Gastrocnemius medialis (tissue), 4 donors: Measurements from ENCODE around the gene SIGLEC11. TPM values are rescaled to one million over a fixed set of nuclear protein-coding genes. Genes with fewer than 3 reads are reported as not detected.

ENCODE experiments used
- ATAC-seq, 2 donors: fragments of 150-250 bp; one replicate each; pipeline ENCODE4 v1.9.1; 2016
- DNase-seq, 2 donors: peaks; one replicate each; pipeline ENCODE4 v3.0.0-alpha.2; 2019
- H3K27ac ChIP-seq, 4 donors: fragments of 200-600 bp; sonication (generic); 1 replicate in 1 of 4; 2 replicates in 3 of 4; pipeline ENCODE4 v1.5.1; 2016 to 2018; ENCODE audit warnings: mild to moderate bottlenecking in 2 of 4, moderate library complexity in 1 of 4
- H3K27me3 ChIP-seq, 3 donors: fragments of 200-600 bp; sonication (generic) in 2 of 3; 1 replicate in 1 of 3; 2 replicates in 2 of 3; pipeline versions ENCODE4 v1.5.1 to v1.6.0; 2016 to 2019; ENCODE audit warnings: mild to moderate bottlenecking in 1 of 3, moderate library complexity in 1 of 3
- H3K36me3 ChIP-seq, 2 donors: fragments of 200-600 bp; sonication (generic) in 1 of 2; one replicate each; pipeline ENCODE4 v1.5.1; 2017 to 2018
- H3K4me1 ChIP-seq, 2 donors: fragments of 200-600 bp; sonication (generic) in 1 of 2; one replicate each; pipeline ENCODE4 v1.5.1; 2016 to 2017; ENCODE audit warnings: mild to moderate bottlenecking in 2 of 2
- H3K4me3 ChIP-seq, 4 donors: fragments of 200-600 bp; sonication (generic) in 3 of 4; 1 replicate in 1 of 4; 2 replicates in 3 of 4; pipeline ENCODE4 v1.5.1; 2016 to 2019; ENCODE audit warnings: mild to moderate bottlenecking in 2 of 4
- H3K9me3 ChIP-seq, 3 donors: fragments of 200-600 bp; sonication (generic) in 2 of 3; 1 replicate in 1 of 3; 2 replicates in 2 of 3; pipeline ENCODE4 v1.5.1; 2016 to 2019
- CTCF ChIP-seq, 5 experiments: fragments of 450-650 bp in 3 of 5; fragments of 200-600 bp in 2 of 5; sonication (generic) in 2 of 5; IDR thresholded peaks in 4 of 5; conservative IDR thresholded peaks in 1 of 5; 1 replicate in 4 of 5; 2 replicates in 1 of 5; pipeline ENCODE4 v1.5.1; 2016 to 2019; ENCODE audit warnings: antibody characterized with exemption in 5 of 5, mild to moderate bottlenecking in 3 of 5, moderate library complexity in 3 of 5
- POLR2A ChIP-seq, 2 donors: fragments of 450-650 bp; IDR thresholded peaks; one replicate each; pipeline ENCODE4 v1.6.1; 2017; ENCODE audit warnings: antibody characterized with exemption in 2 of 2, mild to moderate bottlenecking in 2 of 2, moderate library complexity in 2 of 2
- in situ Hi-C, 4 donors: fragments of 200-750 bp; cut with MboI; loops; one replicate each; pipeline versions ENCODE4 v1.15.0 to v1.8.0; 2017; ENCODE audit warnings: low sequenced_read_pairs in 4 of 4
- intact Hi-C: fragments of 100-400 bp; cut with DNase I; formaldehyde crosslinking; loops from one replicate; pipeline ENCODE4 v1.15.1; 2023; ENCODE audit warnings: low total_unique reads
- total RNA-seq, 4 donors: library from RNA; depleted of rRNA; stranded (reverse); fragments of >200 nt; gene quantifications; one replicate each; pipeline versions ENCODE4 v1.1.0 to v1.2.3, GENCODE V29; 2016

Gene SIGLEC11
- total RNA-seq, 4 donors from 2014 or later, result 0.15 to 0.42 (median 0.25) TPM; not detected in 1

GRCh38 chr19:49988433-49988832 lies 27.5 kb upstream of the SIGLEC11 start:
- no peak overlapping the region for H3K27ac ChIP-seq
- no peaks in the 10 kb centered on the region for H3K4me1 ChIP-seq
- ATAC-seq, result no peak
- peaks cover 3 to 83% of the 10 kb centered on the region in 2 donors for H3K36me3 ChIP-seq
- no peaks in the 10 kb centered on the region for H3K9me3 ChIP-seq
- no peaks in the 10 kb centered on the region for H3K27me3 ChIP-seq
- H3K4me3 ChIP-seq, result no peak overlapping the region
- no peak for DNase-seq
- in situ Hi-C loops (no loop called here), intact Hi-C loops (no loop called here)
- TF ChIP-seq CTCF (IDR thresholded peaks at IDR 0.05 in 4 of 5, conservative IDR thresholded peaks at IDR 0.05 in 1 of 5), result no peak
- no peak for TF ChIP-seq POLR2A (IDR thresholded peaks at IDR 0.05)

GRCh38 chr19:49988007-49988406 lies 27.0 kb upstream of the SIGLEC11 start:
- in situ Hi-C loops, result no loop called here
- no peak for TF ChIP-seq POLR2A (IDR thresholded peaks at IDR 0.05)
- TF ChIP-seq CTCF (IDR thresholded peaks at IDR 0.05 in 4 of 5, conservative IDR thresholded peaks at IDR 0.05 in 1 of 5), result no peak
- no peaks in the 10 kb centered on the region for H3K4me1 ChIP-seq

GRCh38 chr19:49987159-49987698 lies 26.3 kb upstream of the SIGLEC11 start:
- H3K27me3 ChIP-seq, result no peaks in the 10 kb centered on the region
- DNase-seq (peak; percentile 51 to 56), ATAC-seq (peak; percentile 39)
- peaks cover 3 to 71% of the 10 kb centered on the region in 2 donors for H3K36me3 ChIP-seq
- TF ChIP-seq CTCF (IDR thresholded peaks at IDR 0.05 in 4 of 5, conservative IDR thresholded peaks at IDR 0.05 in 1 of 5) (peak in 1 of 5 experiments; percentile 8), POLR2A (IDR thresholded peaks at IDR 0.05) (no peak)
- in situ Hi-C loops, result no loop called here
- no peak overlapping the region for H3K4me3 ChIP-seq
- H3K4me1 ChIP-seq, result no peaks in the 10 kb centered on the region
- no peaks in the 10 kb centered on the region for H3K9me3 ChIP-seq
- no peak overlapping the region for H3K27ac ChIP-seq
- intact Hi-C loops, result no loop called here

More at GRCh38 chr19:49988007-49988406, 27.0 kb upstream of the SIGLEC11 start:
- intact Hi-C loops, result no loop called here
- H3K36me3 ChIP-seq, result peaks cover 3 to 79% of the 10 kb centered on the region in 2 donors
- H3K27me3 ChIP-seq, result no peaks in the 10 kb centered on the region
- H3K9me3 ChIP-seq, result no peaks in the 10 kb centered on the region
- no peak overlapping the region for H3K4me3 ChIP-seq
- ATAC-seq (no peak), DNase-seq (no peak)
- no peak overlapping the region for H3K27ac ChIP-seq

- ATAC-seq (no peak), DNase-seq (no peak)
- no peaks in the 10 kb centered on the region for H3K27me3 ChIP-seq
- in situ Hi-C loops, result no loop called here
- intact Hi-C loops, result no loop called here
- H3K4me1 ChIP-seq, result no peaks in the 10 kb centered on the region
- H3K27ac ChIP-seq, result no peak overlapping the region
- peaks cover 0 to 62% of the 10 kb centered on the region in 2 donors for H3K36me3 ChIP-seq
- no peak for TF ChIP-seq POLR2A (IDR thresholded peaks at IDR 0.05)
- TF ChIP-seq CTCF (IDR thresholded peaks at IDR 0.05 in 4 of 5, conservative IDR thresholded peaks at IDR 0.05 in 1 of 5), result no peak
- H3K4me3 ChIP-seq, result no peak overlapping the region
- no peaks in the 10 kb centered on the region for H3K9me3 ChIP-seq
Measured at GRCh38 chr19:49986354-49986753, 25.4 kb upstream of the SIGLEC11 start.

- H3K27ac ChIP-seq, result no peak overlapping the region
- intact Hi-C loops, result no loop called here
- in situ Hi-C loops, result no loop called here
- H3K27me3 ChIP-seq, result no peaks in the 10 kb centered on the region
- no peaks in the 10 kb centered on the region for H3K4me1 ChIP-seq
- DNase-seq (no peak), ATAC-seq (no peak)
- H3K9me3 ChIP-seq, result no peaks in the 10 kb centered on the region
- no peak overlapping the region for H3K4me3 ChIP-seq
- TF ChIP-seq POLR2A (IDR thresholded peaks at IDR 0.05), result no peak
- no peak for TF ChIP-seq CTCF (IDR thresholded peaks at IDR 0.05 in 4 of 5, conservative IDR thresholded peaks at IDR 0.05 in 1 of 5)
- peaks cover 0 to 57% of the 10 kb centered on the region in 2 donors for H3K36me3 ChIP-seq
Measured at GRCh38 chr19:49985871-49986270, 24.9 kb upstream of the SIGLEC11 start.
